CD4-positive, alpha-beta T cell (primary cell): ENCODE measurements around the gene SPCS1. TPM values are rescaled to one million over a fixed set of nuclear protein-coding genes. Genes with fewer than 3 reads are reported as not detected.
A peak's percentile ranks its signal among the peaks of the same experiment; 100 is the strongest.

Source experiments
- ATAC-seq: fragments of 200-7000 bp; cut with Tn5 transposase; one replicate; pipeline ENCODE4 v1.10.0; 2022; ENCODE audit warnings: mild to moderate bottlenecking; ENCODE audit not compliant: poor library complexity
- CTCF ChIA-PET: fragments of 350-600 bp; sonication (Branson Sonifier 250); formaldehyde crosslinking; loops from one replicate; lab custom pipeline; 2021; ENCODE audit warnings: antibody characterized with exemption, inconsistent platforms; lab: Charles Lee
- POLR2A ChIA-PET: fragments of 350-600 bp; sonication (Branson Sonifier 250); formaldehyde crosslinking; loops from one replicate; lab custom pipeline; 2021; ENCODE audit warnings: antibody characterized with exemption, inconsistent platforms; lab: Charles Lee
- DNase-seq, 14 experiments: peaks; one replicate each; pipeline ENCODE4 v3.0.0-alpha.2; 2013 to 2020; ENCODE audit warnings: mixed read lengths in 2 of 14
- H3K27ac ChIP-seq, 2 donors: one replicate each; pipeline versions ENCODE4 v1.5.1 to v1.7.0; 2013; ENCODE audit warnings: low read length in 2 of 2, low read depth in 1 of 2, mild to moderate bottlenecking in 1 of 2
- H3K27me3 ChIP-seq, 2 experiments: 1 replicate in 1 of 2; 2 replicates in 1 of 2; pipeline versions ENCODE4 v1.6.1 to v1.7.0; 2013; ENCODE audit warnings: low read length in 2 of 2, control low read depth in 1 of 2, mild to moderate bottlenecking in 1 of 2, moderate library complexity in 1 of 2; ENCODE audit not compliant: insufficient read depth in 2 of 2, control insufficient read depth in 1 of 2
- H3K36me3 ChIP-seq: one replicate; pipeline ENCODE4 v1.6.1; 2013; ENCODE audit warnings: low read length, control low read depth; ENCODE audit not compliant: insufficient read depth
- H3K4me1 ChIP-seq: one replicate; pipeline ENCODE4 v1.6.1; 2013; ENCODE audit warnings: low read length, control low read depth; ENCODE audit not compliant: insufficient read depth
- H3K4me3 ChIP-seq: one replicate; pipeline ENCODE4 v1.5.1; 2013; ENCODE audit warnings: mild to moderate bottlenecking, low read length, moderate library complexity
- H3K9me3 ChIP-seq, 2 experiments: 1 replicate in 1 of 2; 2 replicates in 1 of 2; pipeline versions ENCODE4 v1.6.1 to v1.7.0; 2013; ENCODE audit warnings: low read length in 2 of 2, mild to moderate bottlenecking in 2 of 2, control low read depth in 1 of 2, moderate library complexity in 1 of 2; ENCODE audit not compliant: control insufficient read depth in 1 of 2, insufficient read depth in 1 of 2
- H3K27ac Mint-ChIP-seq: one replicate; pipeline ENCODE4 v1.8.0; 2020; ENCODE audit warnings: mixed read lengths
- H3K27me3 Mint-ChIP-seq: one replicate; pipeline ENCODE4 v1.8.0; 2021; ENCODE audit warnings: mixed read lengths
- H3K36me3 Mint-ChIP-seq: one replicate; pipeline ENCODE4 v1.8.0; 2021; ENCODE audit warnings: low read depth, mixed read lengths
- H3K4me1 Mint-ChIP-seq: one replicate; pipeline ENCODE4 v1.8.0; 2021; ENCODE audit warnings: low read depth, mixed read lengths
- H3K4me3 Mint-ChIP-seq: one replicate; pipeline ENCODE4 v1.8.0; 2020; ENCODE audit warnings: mild to moderate bottlenecking, mixed read lengths
- H3K9me3 Mint-ChIP-seq: one replicate; pipeline ENCODE4 v1.8.0; 2020; ENCODE audit warnings: mixed read lengths
- intact Hi-C, 2 experiments: fragments of 100-400 bp; cut with DNase I in 1 of 2; cut with micrococcal nuclease in 1 of 2; formaldehyde crosslinking; loops; one replicate each; pipeline versions ENCODE4 v1.15.1 to v1.9.0; 2023 to 2025; cut with DNase I, micrococcal nuclease
- total RNA-seq, 174 experiments: library from RNA in 2 of 174; stranded (reverse) in 2 of 174; gene quantifications; one replicate each; pipeline ENCODE4 v1.2.3 and lab custom pipeline; 2021 to 2026
- TF ChIP-seq, protein P1 (sequence below): fragments of 200-600 bp; IDR thresholded peaks from one replicate; pipeline ENCODE4 v1.8.0; 2022; ENCODE audit warnings: antibody characterized with exemption, mild to moderate bottlenecking

Gene SPCS1
- total RNA-seq, 2 experiments from 2014 or later: 60.0 to 64.5 TPM

DNA sequence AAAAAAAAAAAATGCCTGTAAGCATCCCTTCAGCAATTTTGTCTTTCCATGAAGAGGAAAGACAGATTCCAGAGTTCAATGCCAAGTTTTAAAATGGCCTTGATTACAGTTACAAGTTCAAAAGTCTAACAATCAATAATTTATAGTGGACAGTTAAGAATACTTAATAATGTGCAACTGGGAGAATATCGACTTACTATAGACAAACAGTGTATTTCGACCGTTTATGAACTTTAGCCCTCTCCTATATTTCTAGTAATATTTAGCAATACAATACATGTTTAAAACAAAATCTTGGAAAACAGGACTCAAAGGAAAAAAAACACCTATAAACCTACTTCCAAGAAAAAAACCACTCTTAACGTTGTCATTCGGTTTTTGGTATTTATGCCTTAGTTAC lies 21.7 kb upstream of the SPCS1 start:
- Mint-ChIP-seq H3K27me3 (no peaks in the 10 kb centered on the region), H3K4me1 (peaks cover 63% of the 10 kb centered on the region), H3K4me3 (peak overlapping the region; percentile 90), H3K27ac (peak overlapping the region; percentile 97), H3K36me3 (peaks cover 78% of the 10 kb centered on the region), H3K9me3 (no peaks in the 10 kb centered on the region)
- ChIA-PET POLR2A (interaction anchor here (0.6 to 1.5 kb wide), 2 partner anchors 22 to 137 kb away, joined by 3 to 9 read pairs; partner anchors contain the start of genes GLT8D1 and SPCS1), CTCF (no interaction called here)
- H3K9me3 ChIP-seq: no peaks in the 10 kb centered on the region
- no peak for ATAC-seq
- H3K27ac ChIP-seq: no peak overlapping the region
- peaks cover 46% of the 10 kb centered on the region for H3K36me3 ChIP-seq
- intact Hi-C loops: loop anchor here in 1 of 2 experiments (2.0 to 10.0 kb wide), 4 partner anchors 147 to 1011 kb away; partner anchors contain the start of genes GLYCTK, NISCH and UQCC5
- H3K4me1 ChIP-seq: peaks cover 21% of the 10 kb centered on the region
- no peak overlapping the region for H3K4me3 ChIP-seq
- TF ChIP-seq, protein P1, sequence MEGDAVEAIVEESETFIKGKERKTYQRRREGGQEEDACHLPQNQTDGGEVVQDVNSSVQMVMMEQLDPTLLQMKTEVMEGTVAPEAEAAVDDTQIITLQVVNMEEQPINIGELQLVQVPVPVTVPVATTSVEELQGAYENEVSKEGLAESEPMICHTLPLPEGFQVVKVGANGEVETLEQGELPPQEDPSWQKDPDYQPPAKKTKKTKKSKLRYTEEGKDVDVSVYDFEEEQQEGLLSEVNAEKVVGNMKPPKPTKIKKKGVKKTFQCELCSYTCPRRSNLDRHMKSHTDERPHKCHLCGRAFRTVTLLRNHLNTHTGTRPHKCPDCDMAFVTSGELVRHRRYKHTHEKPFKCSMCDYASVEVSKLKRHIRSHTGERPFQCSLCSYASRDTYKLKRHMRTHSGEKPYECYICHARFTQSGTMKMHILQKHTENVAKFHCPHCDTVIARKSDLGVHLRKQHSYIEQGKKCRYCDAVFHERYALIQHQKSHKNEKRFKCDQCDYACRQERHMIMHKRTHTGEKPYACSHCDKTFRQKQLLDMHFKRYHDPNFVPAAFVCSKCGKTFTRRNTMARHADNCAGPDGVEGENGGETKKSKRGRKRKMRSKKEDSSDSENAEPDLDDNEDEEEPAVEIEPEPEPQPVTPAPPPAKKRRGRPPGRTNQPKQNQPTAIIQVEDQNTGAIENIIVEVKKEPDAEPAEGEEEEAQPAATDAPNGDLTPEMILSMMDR: no peak
- DNase-seq: no peak
- no peaks in the 10 kb centered on the region for H3K27me3 ChIP-seq

DNA sequence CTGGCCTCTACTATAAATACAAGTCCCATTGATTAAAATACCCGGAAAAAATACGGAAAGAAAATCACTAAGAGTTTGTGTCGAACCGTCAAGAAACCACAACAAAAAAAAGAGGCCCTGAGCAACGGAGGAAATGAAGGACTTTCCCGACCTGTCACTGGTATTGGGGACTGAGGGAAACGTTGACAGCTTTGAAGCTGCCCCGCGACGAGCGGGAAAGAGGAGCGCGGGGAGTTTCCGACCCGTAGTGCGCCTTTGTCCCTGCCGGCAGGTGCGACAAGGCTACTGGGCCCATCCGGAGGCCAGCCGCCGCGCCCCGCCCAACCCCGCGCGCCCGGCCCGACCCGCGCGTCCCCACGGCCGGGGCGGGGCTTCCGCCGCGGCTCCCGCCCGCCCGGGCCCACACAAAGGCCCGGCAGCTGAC lies 20.6 kb upstream of the SPCS1 start:
- TF ChIP-seq, protein P1: no peak
- H3K4me1 ChIP-seq: peaks cover 21% of the 10 kb centered on the region
- ChIA-PET POLR2A (interaction anchor here (0.6 to 1.9 kb wide), 4 partner anchors 21 to 85 kb away, joined by 3 to 9 read pairs (median 5); partner anchors contain the start of genes GLT8D1, NEK4 and SPCS1), CTCF (no interaction called here)
- peak overlapping the region; percentile 81 for H3K4me3 ChIP-seq
- H3K27ac ChIP-seq: peak overlapping the region; percentile 85 to 91
- no peaks in the 10 kb centered on the region for H3K27me3 ChIP-seq
- Mint-ChIP-seq H3K4me3 (peak overlapping the region; percentile 90), H3K27ac (peak overlapping the region; percentile 97), H3K4me1 (peaks cover 56% of the 10 kb centered on the region), H3K27me3 (no peaks in the 10 kb centered on the region), H3K36me3 (peaks cover 78% of the 10 kb centered on the region), H3K9me3 (no peaks in the 10 kb centered on the region)
- H3K9me3 ChIP-seq: no peaks in the 10 kb centered on the region
- intact Hi-C loops: loop anchor here in 1 of 2 experiments (2.0 to 10.0 kb wide), 5 partner anchors 148 to 1188 kb away; partner anchors contain the start of genes GLYCTK, SFMBT1 and UQCC5
- peaks cover 46% of the 10 kb centered on the region for H3K36me3 ChIP-seq
- DNase-seq (peak; percentile 45 to 94 (median 62)), ATAC-seq (peak; percentile 53)

DNA sequence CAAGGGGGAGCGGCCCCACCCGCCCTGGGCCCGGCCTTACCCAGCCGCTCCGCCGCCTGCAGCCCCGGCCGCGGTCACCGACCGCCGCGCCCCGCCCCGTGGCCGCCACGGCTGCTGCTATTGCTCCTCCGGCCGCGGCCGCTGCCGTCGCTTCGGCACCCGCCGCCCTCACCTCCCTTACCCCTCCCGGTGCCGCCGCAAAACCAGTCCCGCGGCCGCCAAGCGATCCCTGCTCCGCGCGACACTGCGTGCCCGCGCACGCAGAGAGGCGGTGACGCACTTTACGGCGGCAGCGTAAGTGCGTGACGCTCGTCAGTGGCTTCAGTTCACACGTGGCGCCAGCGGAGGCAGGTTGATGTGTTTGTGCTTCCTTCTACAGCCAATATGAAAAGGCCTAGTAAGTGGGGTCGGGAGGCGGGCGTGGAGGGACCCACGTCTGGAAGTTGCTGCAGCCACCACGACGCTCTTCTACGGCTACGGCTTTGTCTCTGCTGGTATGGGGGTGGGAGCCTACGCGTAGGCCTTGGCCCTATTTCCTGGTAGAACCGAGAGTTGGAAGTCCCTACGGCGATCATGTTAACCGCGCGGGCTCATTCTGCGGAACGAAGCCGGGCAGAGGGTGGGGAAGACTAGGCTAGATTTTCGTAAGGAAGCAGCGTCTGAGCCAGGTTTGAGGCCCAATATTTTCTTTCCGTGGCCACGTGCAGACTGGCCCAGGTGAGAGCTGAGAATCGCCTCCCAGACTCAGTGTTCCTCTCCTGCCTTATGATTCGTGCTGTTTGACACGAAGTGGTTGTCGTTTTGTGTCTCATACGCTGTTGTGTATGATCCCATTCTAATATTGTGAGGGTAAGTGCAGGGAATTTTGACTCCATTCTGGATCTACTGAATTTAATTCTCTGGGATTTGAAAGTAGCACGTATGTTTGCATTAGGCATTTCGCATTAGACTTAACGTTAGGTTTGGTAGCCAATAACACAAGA lies 19.9 kb upstream of the SPCS1 start, which contains the start of the genes GNL3 and PBRM1:
TSS of gene GNL3 (plus strand) at position 324 of the 983 bp plus-strand sequence. CDS start at position 385, 61 bp downstream.
TSS of gene PBRM1 (minus strand) at position 205 of the 983 bp plus-strand sequence.
- H3K9me3 Mint-ChIP-seq: no peaks in the 10 kb centered on the region
- peak within 1 kb of the TSS; percentile 100 for H3K4me3 Mint-ChIP-seq
- H3K27me3 Mint-ChIP-seq: no peaks in the 10 kb centered on the region
- intact Hi-C loops: loop anchor here (2.0 to 10.0 kb wide), 6 partner anchors 19 to 1189 kb away; partner anchors contain the start of genes GLT8D1 (in 1 of the 2), GLYCTK (in 1 of the 2), SFMBT1 (in 1 of the 2) and UQCC5 (in 1 of the 2)
- TF ChIP-seq, protein P1: no peak
- Histone ChIP-seq H3K4me1 (peaks cover 21% of the 10 kb centered on the region), H3K9me3 (no peaks in the 10 kb centered on the region), H3K27ac (peak within 1 kb of the TSS; percentile 85 to 93), H3K4me3 (peak within 1 kb of the TSS; percentile 81), H3K27me3 (no peaks in the 10 kb centered on the region), H3K36me3 (peaks cover 46% of the 10 kb centered on the region)
- peaks cover 57% of the 10 kb centered on the region for H3K4me1 Mint-ChIP-seq
- DNase-seq (peak; percentile 84 to 98 (median 89)), ATAC-seq (peak; percentile 85)
- POLR2A ChIA-PET: interaction anchor here (0.6 to 2.2 kb wide), 6 partner anchors 20 to 150 kb away, joined by 3 to 13 read pairs (median 5); partner anchors contain the start of genes GLT8D1, NEK4, SPCS1 and UQCC5
- H3K27ac Mint-ChIP-seq: peak within 1 kb of the TSS; percentile 97
- CTCF ChIA-PET: interaction anchor here (0.5 kb wide), 1 partner anchor 207 kb away, joined by 3 read pairs; no protein-coding TSS in a partner anchor
- H3K36me3 Mint-ChIP-seq: peaks cover 78% of the 10 kb centered on the region
